ENCODE measurements around the gene SLC46A3. TPM values are rescaled to one million over a fixed set of nuclear protein-coding genes. Genes with fewer than 3 reads are reported as not detected.
"Not testable (repeated sequence)": the region's sequence is repeated elsewhere in the genome, so short reads cannot be mapped to it uniquely, and the experiment has no call there.

Gene SLC46A3
- polyA plus RNA-seq, 4 donors = 1.8 to 4.4 (median 3.1) TPM

- DNase-seq (ENCODE audit: low read depth in 4 of 4, low spot score in 3 of 4) = no peak
These were observed 16.1 kb upstream of the SLC46A3 start for GRCh38 chr13:28734906-28735305.

- no peak for DNase-seq (ENCODE audit: low read depth in 4 of 4, low spot score in 3 of 4)
These were observed 12.0 kb upstream of the SLC46A3 start for GRCh38 chr13:28730762-28731161.

- no peak for DNase-seq (ENCODE audit: low read depth in 4 of 4, low spot score in 3 of 4)
These were observed 10.8 kb upstream of the SLC46A3 start for GRCh38 chr13:28729541-28729940.

- DNase-seq (ENCODE audit: low read depth in 4 of 4, low spot score in 3 of 4) = no peak
These were observed 9.9 kb upstream of the SLC46A3 start for GRCh38 chr13:28728642-28729041.

GRCh38 chr13:28725046-28725610 is 6.4 kb upstream of the SLC46A3 start:
- no peak for DNase-seq (ENCODE audit: low read depth in 4 of 4, low spot score in 3 of 4)

GRCh38 chr13:28723806-28724205 is 5.0 kb upstream of the SLC46A3 start:
- no peak for DNase-seq (ENCODE audit: low read depth in 4 of 4, low spot score in 3 of 4)

GRCh38 chr13:28719227-28720055 is 671 bp upstream of the SLC46A3 start:
- peak in 1 of 4 donors; percentile 4 for DNase-seq (ENCODE audit: low read depth in 4 of 4, low spot score in 3 of 4)

GRCh38 chr13:28718196-28718542 is 601 bp downstream of the SLC46A3 start:
- DNase-seq (ENCODE audit: low read depth in 4 of 4, low spot score in 3 of 4) = no peak

- DNase-seq (ENCODE audit: low read depth in 4 of 4, low spot score in 3 of 4) = no peak
These were observed 1.6 kb downstream of the SLC46A3 start for GRCh38 chr13:28717170-28717569.

- DNase-seq (ENCODE audit: low read depth in 4 of 4, low spot score in 3 of 4) = no peak
These were observed 2.3 kb downstream of the SLC46A3 start for GRCh38 chr13:28716511-28716910.

- DNase-seq (ENCODE audit: low read depth in 4 of 4, low spot score in 3 of 4) = no peak
These were observed 4.1 kb downstream of the SLC46A3 start for GRCh38 chr13:28714651-28715050.

- no peak for DNase-seq (ENCODE audit: low read depth in 4 of 4, low spot score in 3 of 4)
These were observed 8.6 kb downstream of the SLC46A3 start for GRCh38 chr13:28710161-28710560.

- no peak for DNase-seq (ENCODE audit: low read depth in 4 of 4, low spot score in 3 of 4)
These were observed 10.9 kb downstream of the SLC46A3 start for GRCh38 chr13:28707629-28708427.

GRCh38 chr13:28705461-28706083 is 13.2 kb downstream of the SLC46A3 start:
- DNase-seq (ENCODE audit: low read depth in 4 of 4, low spot score in 3 of 4) = no peak

GRCh38 chr13:28704919-28705318 is 13.9 kb downstream of the SLC46A3 start:
- no peak for DNase-seq (ENCODE audit: low read depth in 4 of 4, low spot score in 3 of 4)

- no peak for DNase-seq (ENCODE audit: low read depth in 4 of 4, low spot score in 3 of 4)
These were observed 14.5 kb downstream of the SLC46A3 start for GRCh38 chr13:28704282-28704681.

GRCh38 chr13:28699246-28699645 is 19.5 kb downstream of the SLC46A3 start:
- DNase-seq (ENCODE audit: low read depth in 4 of 4, low spot score in 3 of 4) = no peak

- DNase-seq (ENCODE audit: low read depth in 4 of 4, low spot score in 3 of 4) = no peak
These were observed 21.3 kb downstream of the SLC46A3 start for GRCh38 chr13:28697441-28697840.

GRCh38 chr13:28693605-28694491 is 24.9 kb downstream of the SLC46A3 start:
- not testable (repeated sequence) for DNase-seq (ENCODE audit: low read depth in 4 of 4, low spot score in 3 of 4)

- DNase-seq (ENCODE audit: low read depth in 4 of 4, low spot score in 3 of 4) = no peak
These were observed 32.9 kb downstream of the SLC46A3 start for GRCh38 chr13:28685892-28686291.

Data from right renal pelvis (tissue), 4 donors.